Parathyroid adenoma (tissue), 2 donors: ENCODE results near the gene MKLN1.

Experiments used
- H2AFZ ChIP-seq: fragments of 300-600 bp; sonication (generic); one replicate; pipeline ENCODE4 v1.7.0; 2017; ENCODE audit warnings: antibody characterized with exemption, mild to moderate bottlenecking
- H3K27ac ChIP-seq: fragments of 300-600 bp; sonication (generic); one replicate; pipeline ENCODE4 v1.7.0; 2017
- H3K27me3 ChIP-seq: fragments of 300-600 bp; sonication (generic); one replicate; pipeline ENCODE4 v1.7.0; 2017; ENCODE audit warnings: low read length; ENCODE audit not compliant: control insufficient read depth, insufficient read depth
- H3K36me3 ChIP-seq: fragments of 300-600 bp; sonication (generic); one replicate; pipeline ENCODE4 v1.7.0; 2017; ENCODE audit warnings: low read length; ENCODE audit not compliant: control insufficient read depth, insufficient read depth
- H3K4me1 ChIP-seq: fragments of 300-600 bp; sonication (generic); one replicate; pipeline ENCODE4 v1.7.0; 2017; ENCODE audit warnings: control low read depth
- H3K4me2 ChIP-seq: fragments of 300-600 bp; sonication (generic); one replicate; pipeline ENCODE4 v1.7.0; 2017; ENCODE audit warnings: low read length
- H3K4me3 ChIP-seq: fragments of 300-600 bp; sonication (generic); one replicate; pipeline ENCODE4 v1.7.0; 2017; ENCODE audit warnings: low read depth, low read length
- H3K79me2 ChIP-seq: fragments of 300-600 bp; sonication (generic); one replicate; pipeline ENCODE4 v1.7.0; 2017; ENCODE audit warnings: control low read depth
- H3K9ac ChIP-seq: fragments of 300-600 bp; sonication (generic); one replicate; pipeline ENCODE4 v1.7.0; 2017; ENCODE audit warnings: mild to moderate bottlenecking
- H3K9me3 ChIP-seq: fragments of 300-600 bp; sonication (generic); one replicate; pipeline ENCODE4 v1.7.0; 2017; ENCODE audit warnings: low read length; ENCODE audit not compliant: control insufficient read depth
- TF ChIP-seq, protein P1 (sequence below): fragments of 300-600 bp; sonication (generic); IDR thresholded peaks from one replicate; pipeline ENCODE4 v1.7.0; 2017; ENCODE audit warnings: antibody characterized with exemption, mild to moderate bottlenecking
- donor health status: primary hyperparathyroidism.

MKLN1 gene

DNA sequence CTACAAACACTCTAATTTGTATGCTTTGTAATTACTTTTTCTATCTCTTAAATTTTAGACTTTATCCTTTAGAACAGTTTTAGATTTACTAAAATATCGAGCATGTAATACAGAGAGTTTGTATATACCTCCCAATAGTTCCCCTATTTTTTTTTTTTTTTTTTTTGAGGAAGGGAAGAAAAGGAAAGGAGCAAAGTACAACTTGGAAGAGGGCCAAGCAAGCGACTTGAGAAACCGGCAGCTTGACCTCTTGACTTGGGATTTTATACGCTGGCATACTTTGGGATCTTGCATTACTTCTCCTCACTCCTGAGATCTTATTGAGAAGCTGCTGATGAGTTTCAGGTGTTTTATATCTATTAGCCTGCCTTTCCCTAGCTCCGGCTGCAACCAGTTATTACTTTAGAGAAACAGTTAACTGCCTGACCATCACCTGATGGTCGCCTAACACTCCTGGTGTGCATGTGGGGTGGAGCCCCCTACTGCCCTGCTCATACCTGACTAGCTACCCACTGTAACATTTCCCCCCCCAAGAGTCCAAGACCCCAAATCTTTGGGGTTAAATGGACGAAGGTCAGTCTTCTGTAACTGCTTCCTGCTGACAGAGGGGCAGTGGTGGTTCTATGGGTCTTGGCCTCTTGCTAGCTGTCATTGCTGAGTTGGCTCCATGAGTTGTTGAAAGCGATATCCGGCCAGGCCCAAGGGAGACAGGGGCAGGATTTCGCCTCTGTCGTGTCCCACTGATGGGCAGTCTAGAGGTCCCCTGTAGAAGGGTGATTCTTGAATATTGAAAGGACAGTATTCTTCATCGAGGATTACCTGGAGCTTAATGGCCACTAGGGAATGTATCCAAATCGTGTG lies 28.5 kb downstream of the MKLN1 start:
- TF ChIP-seq, protein P1, sequence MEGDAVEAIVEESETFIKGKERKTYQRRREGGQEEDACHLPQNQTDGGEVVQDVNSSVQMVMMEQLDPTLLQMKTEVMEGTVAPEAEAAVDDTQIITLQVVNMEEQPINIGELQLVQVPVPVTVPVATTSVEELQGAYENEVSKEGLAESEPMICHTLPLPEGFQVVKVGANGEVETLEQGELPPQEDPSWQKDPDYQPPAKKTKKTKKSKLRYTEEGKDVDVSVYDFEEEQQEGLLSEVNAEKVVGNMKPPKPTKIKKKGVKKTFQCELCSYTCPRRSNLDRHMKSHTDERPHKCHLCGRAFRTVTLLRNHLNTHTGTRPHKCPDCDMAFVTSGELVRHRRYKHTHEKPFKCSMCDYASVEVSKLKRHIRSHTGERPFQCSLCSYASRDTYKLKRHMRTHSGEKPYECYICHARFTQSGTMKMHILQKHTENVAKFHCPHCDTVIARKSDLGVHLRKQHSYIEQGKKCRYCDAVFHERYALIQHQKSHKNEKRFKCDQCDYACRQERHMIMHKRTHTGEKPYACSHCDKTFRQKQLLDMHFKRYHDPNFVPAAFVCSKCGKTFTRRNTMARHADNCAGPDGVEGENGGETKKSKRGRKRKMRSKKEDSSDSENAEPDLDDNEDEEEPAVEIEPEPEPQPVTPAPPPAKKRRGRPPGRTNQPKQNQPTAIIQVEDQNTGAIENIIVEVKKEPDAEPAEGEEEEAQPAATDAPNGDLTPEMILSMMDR: no peak
- no peak overlapping the region for H2AFZ ChIP-seq
- H3K4me2 ChIP-seq: no peak overlapping the region
- no peaks in the 10 kb centered on the region for H3K9me3 ChIP-seq
- no peaks in the 10 kb centered on the region for H3K27me3 ChIP-seq
- no peak overlapping the region for H3K9ac ChIP-seq
- H3K4me1 ChIP-seq: no peaks in the 10 kb centered on the region
- H3K27ac ChIP-seq: no peak overlapping the region
- no peaks in the 10 kb centered on the region for H3K36me3 ChIP-seq
- H3K79me2 ChIP-seq: peaks cover 43% of the 10 kb centered on the region
- H3K4me3 ChIP-seq: no peak overlapping the region

DNA sequence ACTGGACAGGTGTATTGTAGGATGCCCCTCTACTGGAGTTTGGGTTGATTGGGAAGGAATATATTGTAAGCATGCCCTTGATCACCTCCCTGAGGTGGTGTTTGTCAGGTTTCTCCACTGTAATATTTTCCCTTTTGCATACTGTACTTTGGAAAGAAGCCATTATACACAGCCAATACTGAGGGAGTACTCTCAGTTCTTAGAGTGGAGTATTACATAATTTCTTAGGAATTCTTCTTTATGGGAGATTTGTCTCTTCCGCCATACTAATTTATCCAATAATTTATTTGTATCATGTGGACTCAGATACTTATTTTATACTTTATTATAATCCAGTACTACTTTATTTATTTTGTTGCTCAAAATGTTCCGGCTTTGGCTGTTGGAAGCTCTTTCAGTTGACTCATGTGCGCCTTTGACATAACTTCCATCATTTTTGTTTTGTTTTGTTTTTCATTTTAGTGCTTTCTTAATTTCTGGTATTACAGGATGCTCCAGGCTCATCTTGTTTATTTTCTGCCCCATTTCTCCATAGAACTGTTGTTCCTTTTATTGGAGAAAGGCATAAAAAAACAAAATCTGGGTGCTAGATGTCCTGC lies 29.7 kb downstream of the MKLN1 start:
- no peak overlapping the region for H3K4me2 ChIP-seq
- H3K79me2 ChIP-seq: peaks cover 43% of the 10 kb centered on the region
- no peak overlapping the region for H3K27ac ChIP-seq
- no peaks in the 10 kb centered on the region for H3K4me1 ChIP-seq
- no peak overlapping the region for H2AFZ ChIP-seq
- H3K9me3 ChIP-seq: no peaks in the 10 kb centered on the region
- H3K36me3 ChIP-seq: no peaks in the 10 kb centered on the region
- H3K4me3 ChIP-seq: no peak overlapping the region
- H3K9ac ChIP-seq: no peak overlapping the region
- H3K27me3 ChIP-seq: no peaks in the 10 kb centered on the region
- TF ChIP-seq, protein P1: no peak

DNA sequence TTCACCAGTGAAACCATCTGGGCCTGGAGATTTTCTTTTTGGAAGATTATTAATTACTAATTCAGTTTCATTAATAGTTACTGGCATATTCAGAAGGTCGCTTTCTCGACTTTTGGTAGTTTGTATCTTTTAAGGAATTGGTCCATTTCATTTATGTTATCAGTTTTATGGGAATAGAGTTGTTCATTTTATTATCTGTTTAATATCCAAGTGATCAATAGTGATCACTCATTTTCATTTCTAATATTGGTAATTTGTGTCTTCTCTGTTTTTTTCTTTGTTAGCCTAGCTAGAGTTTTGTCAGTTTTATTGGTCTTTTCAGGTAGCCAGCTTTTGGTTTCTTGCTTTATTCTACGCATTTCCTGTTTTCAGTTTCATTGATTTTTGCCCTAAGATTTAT lies 31.0 kb downstream of the MKLN1 start:
- H3K4me2 ChIP-seq: no peak overlapping the region
- TF ChIP-seq, protein P1: no peak
- no peaks in the 10 kb centered on the region for H3K9me3 ChIP-seq
- no peaks in the 10 kb centered on the region for H3K4me1 ChIP-seq
- H3K4me3 ChIP-seq: no peak overlapping the region
- no peak overlapping the region for H3K27ac ChIP-seq
- no peak overlapping the region for H3K9ac ChIP-seq
- no peaks in the 10 kb centered on the region for H3K27me3 ChIP-seq
- no peaks in the 10 kb centered on the region for H3K36me3 ChIP-seq
- no peak overlapping the region for H2AFZ ChIP-seq
- peaks cover 46% of the 10 kb centered on the region for H3K79me2 ChIP-seq

DNA sequence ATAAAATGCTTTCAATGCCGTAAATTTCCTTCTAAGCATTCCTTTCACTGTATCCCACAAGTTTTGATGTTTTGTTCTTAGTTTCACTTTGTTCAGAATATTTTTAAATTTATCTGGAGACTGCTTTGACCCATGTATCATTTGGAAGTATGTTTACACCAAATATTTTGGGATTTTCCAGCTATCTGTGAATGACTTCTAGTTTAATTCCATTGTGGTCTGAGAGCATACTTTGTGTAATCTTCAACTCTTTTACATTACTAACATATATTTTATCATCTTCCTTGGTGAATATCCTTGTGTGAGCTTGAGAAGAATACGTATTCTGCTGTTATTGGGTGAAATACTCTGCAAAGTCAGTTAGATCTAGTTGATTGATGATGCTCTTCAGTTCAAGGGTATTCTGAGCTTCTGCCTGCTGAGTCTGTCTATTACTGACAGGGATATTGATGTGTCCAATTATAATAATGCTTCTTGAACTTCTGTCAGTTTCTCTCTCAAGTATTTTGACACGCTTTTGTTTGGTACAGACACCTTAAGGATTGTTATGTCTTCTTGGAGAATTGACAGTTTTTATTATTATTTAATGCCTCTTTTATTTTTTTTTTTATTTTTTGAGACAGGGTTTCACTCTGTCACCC lies 31.6 kb downstream of the MKLN1 start:
- Histone ChIP-seq H3K79me2 (peaks cover 42% of the 10 kb centered on the region), H3K4me1 (no peaks in the 10 kb centered on the region), H3K27me3 (no peaks in the 10 kb centered on the region), H3K27ac (no peak overlapping the region), H3K4me2 (no peak overlapping the region), H2AFZ (no peak overlapping the region), H3K9ac (no peak overlapping the region), H3K9me3 (no peaks in the 10 kb centered on the region), H3K36me3 (no peaks in the 10 kb centered on the region), H3K4me3 (no peak overlapping the region)
- TF ChIP-seq, protein P1: no peak
